AG10803 (cell line): ENCODE data around the gene CYTH3.

ENCODE experiments used
- DNase-seq: peaks from one replicate; pipeline ENCODE4 v3.0.0; 2010; ENCODE audit warnings: low read depth
- H3K4me3 ChIP-seq: 2 replicates; pipeline ENCODE4 v1.5.1; 2011; ENCODE audit warnings: mild to moderate bottlenecking, low read length, control low read depth
- CTCF ChIP-seq: conservative IDR thresholded peaks from 2 replicates; pipeline ENCODE4 v1.5.1; 2011; ENCODE audit warnings: mild to moderate bottlenecking, low read length, control low read depth, inconsistent platforms

The CYTH3 gene

GRCh38 chr7:6266699-6267098, 5.7 kb downstream of the CYTH3 start:
- DNase-seq, result no peak
- no peak overlapping the region for H3K4me3 ChIP-seq
- TF ChIP-seq CTCF, result no peak

- DNase-seq, result no peak
- TF ChIP-seq CTCF, result no peak
- H3K4me3 ChIP-seq, result no peak overlapping the region
These were observed 10.2 kb downstream of the CYTH3 start for GRCh38 chr7:6262221-6262620.

- no peak for TF ChIP-seq CTCF
- no peak for DNase-seq
- H3K4me3 ChIP-seq, result no peak overlapping the region
These were observed 10.7 kb downstream of the CYTH3 start for GRCh38 chr7:6261699-6262098.

- peak; percentile 83 for DNase-seq
- no peak overlapping the region for H3K4me3 ChIP-seq
These were observed 11.9 kb downstream of the CYTH3 start for GRCh38 chr7:6260291-6261187.

GRCh38 chr7:6259257-6259656, 13.2 kb downstream of the CYTH3 start:
- no peak for TF ChIP-seq CTCF
- DNase-seq, result no peak
- H3K4me3 ChIP-seq, result no peak overlapping the region

More at GRCh38 chr7:6260291-6261187, 11.9 kb downstream of the CYTH3 start:
- no peak for TF ChIP-seq CTCF

GRCh38 chr7:6258440-6259182, 13.8 kb downstream of the CYTH3 start:
- no peak for TF ChIP-seq CTCF
- no peak overlapping the region for H3K4me3 ChIP-seq
- peak; percentile 96 for DNase-seq
